GM12892 (cell line): ENCODE results near the gene CGREF1.

Source experiments
- POLR2A ChIP-seq: IDR thresholded peaks from 2 replicates; pipeline ENCODE4 v1.6.1; 2011; ENCODE audit warnings: low read depth, low read length, control low read depth
- POLR2AphosphoS5 ChIP-seq: IDR thresholded peaks from 2 replicates; pipeline ENCODE4 v1.6.1; 2011; ENCODE audit warnings: low read depth, low read length, control low read depth
- TAF1 ChIP-seq: IDR thresholded peaks from 2 replicates; pipeline ENCODE4 v1.6.1; 2011; ENCODE audit warnings: low read depth, mild to moderate bottlenecking, control low read depth, low read length, borderline replicate concordance

DNA sequence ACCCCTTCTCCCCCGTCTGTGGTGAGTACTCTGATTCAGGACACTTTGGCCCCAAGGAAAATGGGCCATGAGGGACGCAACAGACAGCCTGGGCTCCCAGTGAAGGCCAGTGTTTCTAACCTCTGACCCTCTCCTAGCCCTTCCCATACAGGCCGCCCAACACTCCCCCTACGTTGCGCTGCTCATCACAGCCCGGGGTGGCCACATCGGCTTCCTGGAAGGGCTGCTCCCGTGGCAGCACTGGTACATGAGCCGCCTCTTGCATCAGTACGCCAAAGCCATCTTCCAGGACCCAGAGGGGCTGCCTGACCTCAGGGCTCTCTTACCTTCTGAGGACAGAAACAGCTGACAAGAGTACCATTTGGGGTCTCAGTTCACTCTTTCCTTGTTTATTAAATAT is 11.5 kb upstream of the CGREF1 start:
- TF ChIP-seq POLR2A (no peak), POLR2AphosphoS5 (no peak), TAF1 (no peak)
